NCI-H1436 treated with DMSO at 0.1 percent for 48 hours (cell line): ENCODE results near the gene TBC1D1.

Source experiments
- DNase-seq: peaks from one replicate; lab custom pipeline; 2025; lab: John Stamatoyannopoulos, UW

The TBC1D1 gene

GRCh38 chr4:37890801-37891259, at the start of gene TBC1D1:
TSS of gene TBC1D1 (plus strand) at chr4:37891084. CDS start at chr4:37902096, 11,012 bp downstream.
- DNase-seq, result no peak

- DNase-seq, result no peak
Observed at GRCh38 chr4:37844204-37844603, 46.7 kb upstream of the TBC1D1 start.

- DNase-seq, result no peak
Observed at GRCh38 chr4:37845201-37845600, 45.7 kb upstream of the TBC1D1 start.

GRCh38 chr4:37847311-37847884, 43.5 kb upstream of the TBC1D1 start:
- no peak for DNase-seq

- no peak for DNase-seq
Observed at GRCh38 chr4:37852376-37852775, 38.5 kb upstream of the TBC1D1 start.

- DNase-seq, result no peak
Observed at GRCh38 chr4:37858112-37858511, 32.8 kb upstream of the TBC1D1 start.

- DNase-seq, result no peak
Observed at GRCh38 chr4:37858872-37859271, 32.0 kb upstream of the TBC1D1 start.

- DNase-seq, result no peak
Observed at GRCh38 chr4:37860266-37860665, 30.6 kb upstream of the TBC1D1 start.

GRCh38 chr4:37862961-37863360, 27.9 kb upstream of the TBC1D1 start:
- no peak for DNase-seq

GRCh38 chr4:37864786-37865185, 26.1 kb upstream of the TBC1D1 start:
- no peak for DNase-seq

GRCh38 chr4:37865450-37865849, 25.4 kb upstream of the TBC1D1 start:
- no peak for DNase-seq

- DNase-seq, result no peak
Observed at GRCh38 chr4:37867102-37867501, 23.8 kb upstream of the TBC1D1 start.

- DNase-seq, result no peak
Observed at GRCh38 chr4:37868238-37868637, 22.6 kb upstream of the TBC1D1 start.

- no peak for DNase-seq
Observed at GRCh38 chr4:37872310-37872988, 18.4 kb upstream of the TBC1D1 start.

GRCh38 chr4:37873386-37873785, 17.5 kb upstream of the TBC1D1 start:
- DNase-seq, result no peak

GRCh38 chr4:37876156-37876555, 14.7 kb upstream of the TBC1D1 start:
- no peak for DNase-seq

GRCh38 chr4:37879365-37879764, 11.5 kb upstream of the TBC1D1 start:
- no peak for DNase-seq

- DNase-seq, result no peak
Observed at GRCh38 chr4:37881811-37882210, 9.1 kb upstream of the TBC1D1 start.

- no peak for DNase-seq
Observed at GRCh38 chr4:37882665-37883296, 8.1 kb upstream of the TBC1D1 start.

GRCh38 chr4:37884855-37885487, 5.9 kb upstream of the TBC1D1 start:
- DNase-seq, result no peak

- no peak for DNase-seq
Observed at GRCh38 chr4:37885496-37885895, 5.4 kb upstream of the TBC1D1 start.

GRCh38 chr4:37889849-37890800, 759 bp upstream of the TBC1D1 start:
- DNase-seq, result no peak
